Stimulated activated CD8-positive, alpha-beta memory T cell treated with anti-CD3 and anti-CD28 coated beads, Interleukin-15, amount 100 ng/mL, for 1 hour (primary cell): ENCODE data around the gene LITAF.

Experiments
- DNase-seq: peaks from one replicate; pipeline ENCODE4 v3.0.0-alpha.2; 2020; ENCODE audit warnings: low read depth

Gene LITAF

DNA sequence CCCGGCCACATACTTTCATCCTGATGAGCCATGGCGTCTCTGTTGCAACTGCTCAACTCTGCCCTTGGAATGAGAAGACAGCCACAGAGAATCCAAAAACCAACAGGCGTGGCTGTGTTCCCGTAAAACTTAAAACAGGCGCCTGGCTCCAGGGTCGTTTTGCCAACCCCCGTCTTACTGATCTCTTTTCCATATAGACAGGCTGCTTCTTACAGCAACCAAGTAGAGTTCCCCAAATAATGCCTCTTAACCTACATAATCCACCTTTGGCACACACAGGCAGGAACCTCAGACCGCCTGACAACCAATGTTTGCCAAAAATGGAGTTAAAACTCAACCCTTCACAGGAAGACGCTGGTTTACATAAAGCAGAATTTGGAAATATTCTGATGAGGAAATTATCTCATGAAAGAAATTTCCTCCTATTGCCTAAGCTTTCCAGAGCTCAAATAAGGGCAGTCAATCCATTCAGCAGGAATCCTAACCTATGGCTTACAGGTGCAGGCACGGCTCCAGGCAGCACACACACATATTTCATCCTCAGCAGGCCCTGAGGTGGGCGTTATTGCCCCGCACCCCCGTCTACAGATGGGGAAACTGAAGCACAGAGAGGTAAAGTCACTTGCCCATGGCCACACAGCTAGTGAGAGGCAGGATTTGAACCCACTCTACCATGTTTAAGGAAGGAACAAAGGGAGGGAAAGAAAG lies 35.8 kb downstream of the LITAF start:
- DNase-seq: no peak

GRCh38 chr16:11547118-11547916 lies 39.4 kb downstream of the LITAF start:
- DNase-seq: no peak

DNA sequence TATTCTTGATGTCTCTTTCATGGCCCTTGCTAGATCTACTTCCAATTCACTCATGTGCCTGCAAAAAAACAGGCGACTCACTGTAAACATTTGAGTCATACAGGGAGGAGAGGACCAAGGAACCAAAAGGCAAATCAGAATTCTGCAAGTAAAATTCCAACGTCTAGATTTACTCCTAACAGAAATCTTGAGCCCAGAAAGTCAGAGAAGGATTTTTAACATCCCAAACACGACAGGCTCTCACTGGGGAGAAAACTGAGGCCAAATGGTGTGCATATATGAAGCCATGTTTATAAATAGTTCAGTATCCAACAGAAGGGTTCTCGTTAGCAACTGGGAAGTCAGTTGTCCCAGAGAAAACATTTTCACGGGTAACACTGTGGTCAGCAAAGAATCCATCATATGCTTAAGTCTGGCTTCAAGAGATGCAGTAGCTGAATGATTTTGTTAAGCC lies 40.1 kb downstream of the LITAF start:
- no peak for DNase-seq

GRCh38 chr16:11543661-11544393 lies 42.9 kb downstream of the LITAF start:
- no peak for DNase-seq

DNA sequence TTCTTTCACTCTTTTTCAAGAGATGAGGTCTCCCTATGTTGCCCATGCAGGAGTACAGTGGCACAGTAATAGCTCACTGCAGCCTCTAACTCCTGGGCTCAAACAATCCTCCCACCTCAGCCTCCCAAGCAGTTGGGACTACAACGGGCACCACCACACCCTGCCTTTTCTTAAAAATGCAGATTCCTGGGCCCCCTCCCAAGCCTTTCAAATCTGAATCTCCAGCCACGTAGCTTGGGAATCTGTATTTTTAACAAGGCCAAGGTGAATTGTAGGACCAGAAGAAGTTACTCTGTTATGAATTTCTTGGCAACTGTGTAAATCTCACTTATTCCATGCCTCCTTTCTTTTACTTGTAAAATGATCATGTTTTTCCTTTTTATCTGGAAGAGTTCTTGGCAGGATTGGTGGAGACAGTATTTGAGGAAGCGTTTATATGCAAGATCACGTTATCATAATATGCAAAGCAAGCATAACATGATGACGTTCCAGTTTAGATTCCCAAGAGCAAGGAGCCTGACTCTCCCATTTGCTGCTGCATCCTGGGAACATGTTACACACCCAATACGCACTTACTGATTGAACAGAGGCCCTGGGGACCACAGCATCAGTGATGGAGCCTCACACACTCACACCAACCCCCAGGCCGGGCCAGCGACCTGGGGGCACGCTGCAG lies 44.5 kb downstream of the LITAF start:
- no peak for DNase-seq

DNA sequence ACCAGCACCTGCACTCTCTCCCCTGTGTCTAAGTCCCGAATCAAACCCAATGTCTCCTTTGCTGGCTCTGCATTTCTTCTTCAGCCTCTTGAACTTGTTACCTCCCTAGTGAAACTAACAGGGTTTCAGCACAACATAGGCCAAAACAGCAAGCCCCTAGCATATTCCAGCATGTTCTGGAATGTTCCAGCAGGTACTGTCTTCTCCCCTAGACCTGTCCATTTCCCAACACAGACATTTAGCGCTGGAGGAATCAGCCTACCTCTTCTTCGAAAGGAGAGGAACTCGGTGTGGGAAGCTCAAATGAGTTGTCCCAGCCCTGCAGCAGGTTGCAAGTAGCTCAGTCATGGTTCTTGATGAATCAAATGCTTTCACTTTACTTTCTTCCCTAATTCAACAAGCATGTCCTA lies 47.1 kb downstream of the LITAF start:
- DNase-seq: no peak

- DNase-seq: no peak
Measured at GRCh38 chr16:11538880-11539279, 47.8 kb downstream of the LITAF start.

DNA sequence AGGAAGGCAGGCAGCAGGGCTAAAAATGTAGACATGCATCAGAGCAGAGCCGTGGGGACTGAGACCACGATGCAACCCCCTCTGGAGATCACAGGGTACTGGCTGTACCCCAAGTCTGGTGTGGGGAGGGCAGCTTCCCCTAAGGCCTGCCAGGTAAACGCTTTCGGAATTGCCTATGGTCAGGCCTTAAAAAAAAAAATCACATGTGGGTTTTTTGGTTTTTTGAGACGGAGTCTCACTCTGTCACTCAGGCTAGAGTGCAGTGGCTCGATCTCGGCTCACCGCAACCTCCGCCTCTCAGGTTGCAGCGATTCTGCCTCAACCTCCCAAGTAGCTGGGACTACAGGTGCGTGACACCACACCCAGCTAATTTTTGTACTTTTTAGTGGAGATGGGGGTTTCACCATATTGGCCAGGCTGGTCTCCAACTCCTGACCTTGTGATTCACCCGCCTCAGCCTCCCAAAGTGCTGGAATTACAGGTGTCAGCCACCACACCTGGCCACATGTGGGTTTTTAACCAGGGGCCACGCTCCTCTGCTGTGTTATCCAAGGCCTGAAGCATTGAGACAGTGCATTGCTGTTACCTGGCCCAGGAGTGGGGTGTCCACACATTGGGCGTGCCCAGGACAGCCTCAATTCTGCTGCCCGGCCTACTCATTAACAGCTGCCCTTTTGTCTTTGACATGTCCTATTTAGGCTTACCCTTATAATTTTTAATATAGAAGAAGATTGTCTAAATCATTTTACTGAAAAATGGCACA lies 50.4 kb downstream of the LITAF start:
- DNase-seq: no peak

DNA sequence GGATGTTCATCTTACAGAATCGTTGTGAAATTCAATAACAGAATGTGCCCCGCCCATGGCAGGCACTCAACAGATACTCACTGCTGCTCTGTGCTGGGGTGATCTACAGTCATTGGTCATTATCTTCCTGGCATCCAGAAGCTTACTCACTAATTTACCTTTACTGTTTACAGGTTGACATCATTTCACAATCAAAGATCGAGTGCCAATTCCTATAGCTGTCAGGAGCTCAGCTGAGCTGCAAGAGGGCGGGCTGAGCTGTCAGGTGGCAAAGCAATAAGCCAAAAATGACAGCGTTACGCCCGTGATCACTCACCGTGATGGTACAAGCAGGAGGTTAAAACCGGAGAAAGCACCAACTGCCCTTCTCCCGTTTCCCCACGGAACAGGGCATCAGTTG lies 51.2 kb downstream of the LITAF start:
- DNase-seq: no peak

DNA sequence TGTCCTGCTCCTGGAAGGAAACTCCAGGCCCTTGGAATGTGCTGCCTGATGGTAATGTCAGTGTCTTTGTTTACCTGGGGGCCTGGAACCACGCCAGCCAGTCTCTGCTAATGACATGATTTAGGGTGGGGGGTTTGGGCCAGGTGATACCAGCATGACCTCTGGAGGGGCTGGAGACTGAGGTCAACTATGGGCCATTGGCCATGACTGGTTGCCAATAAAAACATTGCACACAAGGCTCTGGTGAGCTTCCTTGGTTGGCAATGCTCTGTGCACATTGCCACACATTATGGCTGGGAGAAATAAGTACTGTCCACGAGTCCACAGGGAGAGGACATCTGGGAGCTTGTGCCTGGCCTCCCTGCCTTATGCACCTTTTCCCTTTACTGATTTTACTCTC lies 52.5 kb downstream of the LITAF start:
- no peak for DNase-seq

- no peak for DNase-seq
Measured at GRCh38 chr16:11533588-11533987, 53.1 kb downstream of the LITAF start.

DNA sequence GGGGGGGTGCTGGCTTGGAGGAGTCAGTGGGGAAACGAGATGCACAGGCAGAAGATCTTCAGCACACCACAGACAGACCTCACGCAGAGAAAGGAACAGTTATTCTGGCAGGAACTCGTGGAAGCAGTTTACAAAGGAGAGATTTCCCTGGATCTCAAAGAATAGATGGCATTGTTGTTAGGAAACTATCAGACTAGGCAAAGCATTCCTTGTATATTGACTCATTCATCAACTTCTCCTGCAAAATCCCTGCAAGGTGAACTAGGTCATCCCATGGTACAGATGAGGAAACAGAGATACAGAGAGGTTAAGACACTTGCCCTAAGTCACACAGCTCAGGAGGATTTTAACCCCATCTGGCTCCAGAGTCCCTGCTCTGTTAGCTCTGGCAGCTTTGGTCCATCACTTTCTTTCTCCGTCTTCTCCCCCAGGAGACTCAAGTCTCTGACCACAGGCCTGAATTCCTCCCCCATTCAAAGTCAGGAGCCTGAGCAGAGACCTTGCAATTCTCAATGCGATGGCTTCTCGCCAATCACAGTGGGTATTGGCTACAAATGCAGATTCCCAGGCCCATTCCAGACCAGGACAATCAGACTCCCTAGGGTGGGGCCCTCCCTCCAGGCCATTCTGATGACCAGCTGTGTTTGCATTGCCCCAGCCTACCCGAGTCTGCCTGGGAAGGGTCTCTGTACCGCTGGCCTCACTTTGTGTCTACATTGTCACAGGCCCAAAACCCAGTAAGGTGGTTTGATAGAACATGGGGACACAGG lies 56.4 kb downstream of the LITAF start:
- DNase-seq: no peak

DNA sequence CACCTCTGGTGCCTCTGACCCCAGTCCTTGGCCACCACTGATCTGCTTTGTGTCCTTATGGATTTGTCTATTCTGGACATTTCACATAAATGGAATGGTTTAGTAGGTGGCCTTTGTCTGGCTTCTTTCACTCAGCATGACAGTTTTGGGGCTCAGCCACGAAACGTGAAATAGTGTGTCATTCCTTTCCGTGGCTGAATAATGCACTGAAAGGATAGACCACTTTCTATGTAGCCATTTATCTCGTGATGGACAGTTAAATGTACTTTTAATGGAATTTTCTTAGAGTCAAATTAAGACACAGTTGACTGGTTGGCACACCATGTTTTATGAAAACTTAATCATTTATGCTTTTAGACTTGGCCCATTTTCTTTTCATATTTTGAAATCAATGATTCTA lies 57.4 kb downstream of the LITAF start:
- DNase-seq: no peak

DNA sequence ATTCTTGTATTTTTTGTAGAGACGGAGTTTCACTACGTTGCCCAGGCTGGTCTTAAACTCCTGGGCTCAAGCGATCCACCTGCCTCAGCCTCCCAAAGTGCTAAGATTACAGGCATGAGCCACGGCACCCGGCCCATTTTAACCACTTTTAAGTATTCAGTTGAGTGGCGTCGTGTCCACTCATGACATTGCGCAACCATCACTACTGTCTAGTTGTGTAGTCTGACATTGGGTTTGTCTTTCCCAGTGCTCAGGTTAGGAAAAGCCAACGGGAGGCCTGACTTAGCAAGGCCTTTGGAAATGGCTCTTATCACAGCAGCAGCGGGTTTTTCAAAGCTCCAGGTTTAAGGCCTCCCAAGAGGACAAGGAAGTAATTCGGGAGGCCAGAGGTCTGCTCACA lies 58.7 kb downstream of the LITAF start:
- DNase-seq: no peak

- DNase-seq: no peak
Measured at GRCh38 chr16:11526655-11527350, 59.9 kb downstream of the LITAF start.

DNA sequence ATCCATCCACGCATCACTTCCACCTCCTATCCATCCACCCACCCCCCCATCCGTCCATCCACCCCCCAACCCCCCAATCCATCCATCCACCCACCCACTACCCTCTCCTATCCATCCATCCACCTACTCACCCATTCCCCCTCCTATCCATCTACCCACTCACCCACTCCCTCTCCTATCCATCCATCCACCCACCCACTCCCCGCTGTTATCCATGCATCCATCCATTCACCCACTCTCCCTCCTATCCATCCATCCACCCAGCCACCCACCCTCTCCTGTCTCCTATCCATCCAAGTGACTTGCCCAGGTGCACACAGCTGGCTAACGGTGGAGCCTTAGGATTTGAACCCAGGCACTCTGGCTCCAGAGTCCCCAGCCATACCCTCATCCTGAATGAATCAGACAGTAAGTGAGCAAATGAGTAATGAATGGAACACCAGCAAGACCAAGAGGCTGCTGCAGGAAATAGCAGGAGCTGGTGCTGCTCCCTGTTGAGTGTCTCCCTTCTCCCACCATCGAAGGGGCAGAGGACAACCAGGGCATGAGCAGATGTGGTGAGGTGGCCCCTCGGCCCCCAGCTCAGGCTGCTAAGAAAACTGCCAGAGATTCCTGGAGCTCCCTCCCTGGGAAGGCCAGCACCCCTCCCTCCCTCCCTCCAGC lies 62.5 kb downstream of the LITAF start:
- DNase-seq: no peak

- DNase-seq: no peak
Measured at GRCh38 chr16:11521055-11521454, 65.7 kb downstream of the LITAF start.

GRCh38 chr16:11520442-11520841 lies 66.3 kb downstream of the LITAF start:
- DNase-seq: no peak

DNA sequence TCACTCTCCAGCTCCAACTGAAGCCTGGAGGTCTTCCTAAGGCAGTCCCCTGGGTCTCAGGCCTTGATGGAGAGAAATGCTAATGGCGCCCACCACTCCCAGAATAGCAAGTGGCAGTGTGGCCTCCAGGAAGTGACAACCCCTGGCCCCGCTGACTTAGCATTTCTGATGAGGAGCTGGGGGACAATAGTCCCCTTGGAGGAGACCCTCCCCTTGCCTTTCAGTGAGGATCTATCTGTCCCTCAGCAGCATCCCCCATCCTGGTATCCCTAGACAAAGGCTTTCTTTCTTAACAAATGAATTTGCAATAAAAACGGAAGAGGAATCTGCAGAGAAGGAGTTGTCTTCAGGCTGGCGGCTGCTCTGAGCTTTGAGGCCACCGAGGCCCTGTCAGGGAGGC lies 68.8 kb downstream of the LITAF start:
- DNase-seq: no peak
